ENCODE measurements around the gene FAM13C.

DNA sequence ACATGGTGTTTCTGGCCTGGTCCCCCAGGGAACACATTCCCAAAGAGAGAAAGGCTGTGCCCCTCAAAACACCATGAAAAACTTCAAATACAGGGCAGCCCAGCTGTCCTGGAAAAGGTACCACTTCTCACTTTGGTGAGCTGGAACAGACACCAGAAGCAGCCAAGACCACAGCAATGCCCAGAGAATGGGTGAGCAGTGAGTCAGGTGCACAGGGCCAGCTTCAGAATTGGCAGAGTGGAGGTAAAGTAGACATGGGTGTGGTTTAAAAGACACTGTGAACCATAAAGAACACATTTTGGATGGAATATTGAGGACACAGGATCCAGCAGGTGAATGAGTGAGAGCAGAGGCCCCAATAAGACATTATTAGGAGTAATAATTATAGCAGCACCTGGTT, 51.3 kb downstream of the FAM13C start:
- TF ChIP-seq, protein P1, sequence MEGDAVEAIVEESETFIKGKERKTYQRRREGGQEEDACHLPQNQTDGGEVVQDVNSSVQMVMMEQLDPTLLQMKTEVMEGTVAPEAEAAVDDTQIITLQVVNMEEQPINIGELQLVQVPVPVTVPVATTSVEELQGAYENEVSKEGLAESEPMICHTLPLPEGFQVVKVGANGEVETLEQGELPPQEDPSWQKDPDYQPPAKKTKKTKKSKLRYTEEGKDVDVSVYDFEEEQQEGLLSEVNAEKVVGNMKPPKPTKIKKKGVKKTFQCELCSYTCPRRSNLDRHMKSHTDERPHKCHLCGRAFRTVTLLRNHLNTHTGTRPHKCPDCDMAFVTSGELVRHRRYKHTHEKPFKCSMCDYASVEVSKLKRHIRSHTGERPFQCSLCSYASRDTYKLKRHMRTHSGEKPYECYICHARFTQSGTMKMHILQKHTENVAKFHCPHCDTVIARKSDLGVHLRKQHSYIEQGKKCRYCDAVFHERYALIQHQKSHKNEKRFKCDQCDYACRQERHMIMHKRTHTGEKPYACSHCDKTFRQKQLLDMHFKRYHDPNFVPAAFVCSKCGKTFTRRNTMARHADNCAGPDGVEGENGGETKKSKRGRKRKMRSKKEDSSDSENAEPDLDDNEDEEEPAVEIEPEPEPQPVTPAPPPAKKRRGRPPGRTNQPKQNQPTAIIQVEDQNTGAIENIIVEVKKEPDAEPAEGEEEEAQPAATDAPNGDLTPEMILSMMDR (IDR thresholded peaks at IDR 0.05; ENCODE audit: low read depth, low read length, poor library complexity, severe bottlenecking) = no peak
- TF ChIP-seq EZH2phosphoT487 (IDR thresholded peaks at IDR 0.05; ENCODE audit: borderline replicate concordance, low read length) = no peak

Measured in DOHH2 (cell line).